Activated naive CD8-positive, alpha-beta T cell (primary cell): ENCODE data around the gene NXNL1.

Source experiments
- H3K27ac Mint-ChIP-seq: one replicate; pipeline ENCODE4 v1.8.0; 2021; ENCODE audit warnings: mixed read lengths
- H3K27me3 Mint-ChIP-seq: one replicate; pipeline ENCODE4 v1.8.0; 2021; ENCODE audit warnings: mixed read lengths
- H3K36me3 Mint-ChIP-seq: one replicate; pipeline ENCODE4 v1.8.0; 2021; ENCODE audit warnings: mixed read lengths
- H3K4me1 Mint-ChIP-seq: one replicate; pipeline ENCODE4 v1.8.0; 2021; ENCODE audit warnings: low read depth, mixed read lengths
- H3K4me3 Mint-ChIP-seq: one replicate; pipeline ENCODE4 v1.8.0; 2021; ENCODE audit warnings: mild to moderate bottlenecking, mixed read lengths
- H3K9me3 Mint-ChIP-seq: one replicate; pipeline ENCODE4 v1.8.0; 2021; ENCODE audit warnings: low read depth, mixed read lengths

Gene NXNL1

DNA sequence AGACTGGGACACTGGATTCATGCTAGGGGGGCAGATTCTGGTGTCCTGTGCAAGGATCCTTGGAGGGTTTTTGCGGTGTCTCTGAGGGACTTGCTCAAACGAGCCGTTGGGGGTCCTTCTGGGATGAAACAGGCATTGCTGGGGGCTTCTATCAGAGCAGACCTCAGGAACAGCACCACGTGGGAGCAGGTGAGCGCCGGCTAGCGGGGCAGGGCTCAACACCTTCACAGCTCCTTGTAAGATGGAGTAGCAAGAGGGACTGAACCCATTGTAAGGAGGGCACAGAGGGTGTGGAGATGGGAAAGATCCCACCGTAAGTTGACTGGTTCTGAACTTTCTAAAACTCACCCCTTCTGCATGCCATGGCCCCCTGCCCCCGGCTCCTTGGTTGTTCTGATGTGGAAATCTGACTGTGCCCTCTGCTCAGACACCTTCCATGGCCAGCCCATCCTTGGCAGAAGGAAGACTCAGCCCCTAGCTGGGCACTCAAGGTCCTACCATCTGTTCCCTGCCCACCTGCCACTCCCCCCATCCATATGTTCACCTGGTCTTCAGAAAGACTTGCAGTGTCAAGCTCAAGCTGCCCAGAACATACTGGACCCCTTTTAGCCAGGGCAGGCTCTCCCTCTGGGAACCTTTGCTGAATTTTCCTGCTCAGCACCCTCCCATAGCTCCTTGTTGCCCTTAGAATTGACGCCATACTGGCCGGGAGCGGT, 10.8 kb upstream of the NXNL1 start:
- no peak overlapping the region for H3K27ac Mint-ChIP-seq
- H3K4me1 Mint-ChIP-seq = peaks cover 29% of the 10 kb centered on the region
- H3K36me3 Mint-ChIP-seq = no peaks in the 10 kb centered on the region
- H3K4me3 Mint-ChIP-seq = peak overlapping the region; percentile 83
- H3K27me3 Mint-ChIP-seq = no peaks in the 10 kb centered on the region
- no peaks in the 10 kb centered on the region for H3K9me3 Mint-ChIP-seq

- H3K27me3 Mint-ChIP-seq = no peaks in the 10 kb centered on the region
- H3K36me3 Mint-ChIP-seq = no peaks in the 10 kb centered on the region
- no peaks in the 10 kb centered on the region for H3K9me3 Mint-ChIP-seq
- H3K4me1 Mint-ChIP-seq = peaks cover 32% of the 10 kb centered on the region
- peak within 1 kb of the TSS; percentile 90 for H3K27ac Mint-ChIP-seq
- peak within 1 kb of the TSS; percentile 99 for H3K4me3 Mint-ChIP-seq
These were observed 9.5 kb upstream of the NXNL1 start, which contains the start of gene SLC27A1 for GRCh38 chr19:17470068-17470841. Gene SLC27A1 (plus strand): TSS chr19:17470524. CDS start chr19:17470541, 17 bp downstream.

- peak overlapping the region; percentile 90 for H3K27ac Mint-ChIP-seq
- no peaks in the 10 kb centered on the region for H3K27me3 Mint-ChIP-seq
- H3K4me3 Mint-ChIP-seq = peak overlapping the region; percentile 99
- H3K9me3 Mint-ChIP-seq = no peaks in the 10 kb centered on the region
- no peaks in the 10 kb centered on the region for H3K36me3 Mint-ChIP-seq
- peaks cover 32% of the 10 kb centered on the region for H3K4me1 Mint-ChIP-seq
These were observed 8.8 kb upstream of the NXNL1 start for GRCh38 chr19:17469481-17470067.

GRCh38 chr19:17469092-17469480, 8.4 kb upstream of the NXNL1 start:
- Mint-ChIP-seq H3K4me3 (peak overlapping the region; percentile 99), H3K4me1 (peaks cover 32% of the 10 kb centered on the region), H3K9me3 (no peaks in the 10 kb centered on the region), H3K36me3 (no peaks in the 10 kb centered on the region), H3K27me3 (no peaks in the 10 kb centered on the region), H3K27ac (peak overlapping the region; percentile 64)

DNA sequence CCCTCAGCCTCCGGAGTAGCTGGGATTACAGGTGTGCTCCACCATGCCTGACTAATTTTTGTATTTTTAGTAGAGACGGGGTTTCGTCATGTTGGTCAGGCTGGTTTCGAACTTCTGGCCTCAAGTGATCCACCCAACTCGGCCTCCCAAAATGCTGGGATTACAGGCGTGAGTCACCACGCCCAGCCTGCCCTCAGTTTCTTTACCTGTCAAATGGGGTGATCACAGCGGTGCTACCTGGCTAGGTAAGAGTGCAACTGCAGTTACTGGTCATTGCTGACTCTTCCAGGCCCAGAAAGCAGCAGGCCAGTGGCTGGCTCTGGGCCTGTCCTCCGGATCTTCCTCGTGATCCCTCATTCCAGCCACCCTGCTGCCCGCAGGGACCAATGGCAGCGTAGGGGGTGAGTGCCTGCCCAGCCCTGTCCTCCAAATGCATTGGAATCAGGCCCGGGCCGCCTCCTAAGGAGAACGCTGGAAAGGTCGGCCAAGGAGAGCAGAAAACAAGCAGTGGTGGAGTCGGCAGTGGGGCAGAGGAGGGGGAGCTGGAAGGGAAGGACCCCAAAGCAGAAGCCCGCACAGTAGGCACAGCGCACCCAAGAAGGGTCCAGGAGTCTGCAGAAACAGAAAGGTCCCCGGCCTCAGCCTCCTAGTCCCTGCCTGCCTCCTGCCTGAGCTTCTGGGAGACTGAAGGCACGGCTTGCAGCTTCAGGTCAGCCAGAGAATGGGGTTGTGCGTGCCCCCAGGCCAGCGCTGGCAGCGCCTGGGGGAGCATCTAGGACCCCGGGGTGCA, 7.8 kb upstream of the NXNL1 start:
- Mint-ChIP-seq H3K27me3 (no peaks in the 10 kb centered on the region), H3K4me1 (peaks cover 32% of the 10 kb centered on the region), H3K9me3 (no peaks in the 10 kb centered on the region), H3K4me3 (peak overlapping the region; percentile 99), H3K36me3 (no peaks in the 10 kb centered on the region), H3K27ac (peak overlapping the region; percentile 64)

DNA sequence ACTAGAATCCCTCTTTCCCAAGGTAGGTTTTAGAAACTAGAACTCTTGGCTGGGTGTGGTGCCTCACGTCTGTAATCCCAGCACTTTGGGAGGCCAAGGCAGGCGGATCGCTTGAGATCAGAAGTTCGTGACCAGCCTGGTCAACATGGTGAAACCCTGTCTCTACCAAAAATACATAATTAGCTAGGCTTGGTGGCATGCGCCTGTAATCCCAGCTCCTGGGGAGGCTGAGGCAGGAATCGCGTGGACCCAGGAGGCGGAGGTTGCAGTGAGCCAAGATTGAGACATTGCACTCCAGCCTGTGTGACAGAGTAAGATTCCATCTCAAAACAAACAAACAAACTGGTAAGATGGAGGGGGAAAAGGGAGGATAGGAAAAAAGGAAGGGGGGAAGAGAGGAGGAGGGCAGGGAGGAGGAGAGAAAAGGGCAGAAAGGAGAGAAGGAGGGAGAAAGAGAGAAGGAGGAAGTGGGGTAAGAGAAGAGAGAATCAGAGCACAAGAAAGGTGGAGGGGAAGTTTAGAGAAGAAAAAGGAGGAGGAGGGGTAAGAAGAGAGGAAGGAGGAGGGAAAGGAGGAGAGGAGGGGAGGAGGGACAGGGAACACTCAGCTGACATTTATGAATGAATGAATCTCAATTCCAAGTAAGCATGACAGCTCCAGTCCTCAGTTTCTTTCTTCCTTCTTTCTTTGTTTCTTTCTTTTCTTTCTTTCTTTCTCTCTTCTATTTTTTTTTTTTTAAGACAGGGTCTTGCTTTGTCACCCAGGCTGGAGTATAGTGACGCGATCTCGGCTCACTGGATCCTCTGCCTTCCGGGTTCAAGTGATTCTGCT, 7.0 kb upstream of the NXNL1 start:
- no peak overlapping the region for H3K4me3 Mint-ChIP-seq
- H3K4me1 Mint-ChIP-seq = peaks cover 24% of the 10 kb centered on the region
- H3K27ac Mint-ChIP-seq = no peak overlapping the region
- no peaks in the 10 kb centered on the region for H3K36me3 Mint-ChIP-seq
- no peaks in the 10 kb centered on the region for H3K9me3 Mint-ChIP-seq
- no peaks in the 10 kb centered on the region for H3K27me3 Mint-ChIP-seq

DNA sequence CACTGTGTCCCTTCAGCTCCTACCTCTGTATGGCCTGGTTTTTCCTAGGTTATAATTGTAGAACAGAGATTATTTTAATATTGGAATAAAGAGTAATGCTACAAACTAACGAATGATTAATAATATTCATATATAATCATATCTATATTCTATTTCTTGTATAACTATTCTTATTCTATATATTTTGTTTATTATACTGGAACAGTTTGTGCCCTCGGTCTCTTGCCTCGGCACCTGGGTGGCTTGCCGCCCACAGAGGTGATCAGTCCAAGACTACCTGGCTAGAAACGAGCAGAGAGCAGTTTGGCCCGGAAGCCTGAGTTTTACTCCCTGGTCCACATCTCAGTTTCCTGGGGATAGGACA, 5.7 kb upstream of the NXNL1 start:
- H3K9me3 Mint-ChIP-seq = no peaks in the 10 kb centered on the region
- H3K4me1 Mint-ChIP-seq = peaks cover 20% of the 10 kb centered on the region
- H3K27me3 Mint-ChIP-seq = no peaks in the 10 kb centered on the region
- no peak overlapping the region for H3K4me3 Mint-ChIP-seq
- H3K27ac Mint-ChIP-seq = no peak overlapping the region
- H3K36me3 Mint-ChIP-seq = no peaks in the 10 kb centered on the region

DNA sequence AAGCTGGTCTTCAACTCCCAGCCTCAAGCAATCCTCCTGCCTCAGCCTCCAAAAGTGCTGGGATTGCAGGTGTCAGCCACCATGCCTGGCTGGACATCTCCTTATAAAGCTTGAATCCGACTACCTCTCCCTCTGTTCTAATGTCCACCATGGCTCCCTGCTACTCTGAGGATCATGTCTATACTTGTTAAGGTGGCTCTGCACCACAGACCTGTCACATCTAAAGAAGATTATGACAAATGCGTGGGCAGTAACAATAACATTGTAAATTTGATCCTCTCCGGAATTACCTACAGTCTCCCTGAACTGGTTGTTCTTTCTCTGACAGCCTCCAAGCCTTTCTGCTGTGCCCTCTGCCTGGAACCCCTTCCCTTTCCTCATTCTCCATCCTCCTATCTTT, 1.8 kb downstream of the NXNL1 start:
- H3K27ac Mint-ChIP-seq = no peak overlapping the region
- H3K36me3 Mint-ChIP-seq = no peaks in the 10 kb centered on the region
- H3K9me3 Mint-ChIP-seq = no peaks in the 10 kb centered on the region
- no peak overlapping the region for H3K4me3 Mint-ChIP-seq
- peaks cover 4% of the 10 kb centered on the region for H3K4me1 Mint-ChIP-seq
- H3K27me3 Mint-ChIP-seq = peaks cover 7% of the 10 kb centered on the region

GRCh38 chr19:17457616-17458015, 3.1 kb downstream of the NXNL1 start:
- Mint-ChIP-seq H3K4me1 (peaks cover 8% of the 10 kb centered on the region), H3K27ac (no peak overlapping the region), H3K27me3 (peaks cover 11% of the 10 kb centered on the region), H3K36me3 (no peaks in the 10 kb centered on the region), H3K9me3 (no peaks in the 10 kb centered on the region), H3K4me3 (no peak overlapping the region)

GRCh38 chr19:17456127-17456526, 4.6 kb downstream of the NXNL1 start:
- Mint-ChIP-seq H3K4me3 (no peak overlapping the region), H3K27me3 (peaks cover 11% of the 10 kb centered on the region), H3K4me1 (peaks cover 10% of the 10 kb centered on the region)

DNA sequence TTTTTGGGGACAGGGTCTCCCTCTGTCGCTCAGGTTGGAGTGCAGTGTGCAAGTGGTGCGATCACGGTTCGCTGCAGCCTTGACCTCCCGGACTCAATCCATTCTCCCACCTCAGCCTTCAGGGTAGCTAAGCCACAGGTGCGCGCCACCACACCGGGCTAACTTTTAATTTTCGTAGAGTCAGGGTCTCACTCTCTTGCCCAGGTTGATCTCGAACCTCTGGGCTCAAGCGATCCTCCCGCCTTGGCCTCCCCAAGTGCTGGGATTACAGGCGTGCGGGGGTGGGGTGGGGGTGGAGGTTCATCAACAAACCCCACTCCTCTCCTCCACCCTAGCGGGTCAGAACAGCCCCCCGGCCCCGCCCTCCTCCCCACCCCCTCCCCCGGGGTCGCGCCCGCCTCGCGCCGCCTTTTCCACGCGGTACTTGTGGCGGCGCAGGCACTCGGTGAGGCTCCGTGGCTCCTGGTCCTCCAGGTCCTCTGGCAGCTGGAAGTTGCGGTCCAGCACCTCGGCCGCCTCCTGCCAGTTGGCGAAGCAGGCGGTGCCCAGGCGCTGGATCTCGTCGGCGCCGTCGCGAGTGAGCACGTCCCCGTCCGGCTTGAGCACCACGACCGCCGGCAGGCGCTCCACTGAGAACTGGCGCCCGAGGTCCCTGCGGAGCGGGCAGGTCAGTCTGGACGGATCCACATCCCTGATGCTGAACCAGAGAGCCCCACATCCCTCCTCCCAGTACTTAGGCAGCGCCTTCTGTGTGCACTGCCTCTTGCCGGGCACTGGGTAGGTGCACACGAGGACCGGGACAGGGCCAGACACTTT, 5.2 kb downstream of the NXNL1 start:
- Mint-ChIP-seq H3K9me3 (no peaks in the 10 kb centered on the region), H3K4me3 (no peak overlapping the region), H3K27ac (no peak overlapping the region), H3K27me3 (peaks cover 11% of the 10 kb centered on the region), H3K36me3 (no peaks in the 10 kb centered on the region), H3K4me1 (peaks cover 10% of the 10 kb centered on the region)

More at GRCh38 chr19:17456127-17456526, 4.6 kb downstream of the NXNL1 start:
- Mint-ChIP-seq H3K36me3 (no peaks in the 10 kb centered on the region), H3K9me3 (no peaks in the 10 kb centered on the region), H3K27ac (no peak overlapping the region)

- Mint-ChIP-seq H3K4me1 (peaks cover 18% of the 10 kb centered on the region), H3K27me3 (peaks cover 15% of the 10 kb centered on the region), H3K4me3 (no peak overlapping the region), H3K27ac (no peak overlapping the region), H3K9me3 (no peaks in the 10 kb centered on the region), H3K36me3 (peaks cover 2% of the 10 kb centered on the region)
These were observed 6.1 kb downstream of the NXNL1 start for GRCh38 chr19:17454576-17455071.

GRCh38 chr19:17451820-17452219, 8.9 kb downstream of the NXNL1 start:
- no peak overlapping the region for H3K4me3 Mint-ChIP-seq
- H3K27ac Mint-ChIP-seq = no peak overlapping the region
- H3K36me3 Mint-ChIP-seq = peaks cover 2% of the 10 kb centered on the region
- H3K27me3 Mint-ChIP-seq = peaks cover 11% of the 10 kb centered on the region
- peaks cover 21% of the 10 kb centered on the region for H3K4me1 Mint-ChIP-seq
- no peaks in the 10 kb centered on the region for H3K9me3 Mint-ChIP-seq
